ENCODE measurements around the gene HECTD1.
"Not testable (repeated sequence)": the region's sequence is repeated elsewhere in the genome, so short reads cannot be mapped to it uniquely, and the experiment has no call there.

HECTD1 gene

DNA sequence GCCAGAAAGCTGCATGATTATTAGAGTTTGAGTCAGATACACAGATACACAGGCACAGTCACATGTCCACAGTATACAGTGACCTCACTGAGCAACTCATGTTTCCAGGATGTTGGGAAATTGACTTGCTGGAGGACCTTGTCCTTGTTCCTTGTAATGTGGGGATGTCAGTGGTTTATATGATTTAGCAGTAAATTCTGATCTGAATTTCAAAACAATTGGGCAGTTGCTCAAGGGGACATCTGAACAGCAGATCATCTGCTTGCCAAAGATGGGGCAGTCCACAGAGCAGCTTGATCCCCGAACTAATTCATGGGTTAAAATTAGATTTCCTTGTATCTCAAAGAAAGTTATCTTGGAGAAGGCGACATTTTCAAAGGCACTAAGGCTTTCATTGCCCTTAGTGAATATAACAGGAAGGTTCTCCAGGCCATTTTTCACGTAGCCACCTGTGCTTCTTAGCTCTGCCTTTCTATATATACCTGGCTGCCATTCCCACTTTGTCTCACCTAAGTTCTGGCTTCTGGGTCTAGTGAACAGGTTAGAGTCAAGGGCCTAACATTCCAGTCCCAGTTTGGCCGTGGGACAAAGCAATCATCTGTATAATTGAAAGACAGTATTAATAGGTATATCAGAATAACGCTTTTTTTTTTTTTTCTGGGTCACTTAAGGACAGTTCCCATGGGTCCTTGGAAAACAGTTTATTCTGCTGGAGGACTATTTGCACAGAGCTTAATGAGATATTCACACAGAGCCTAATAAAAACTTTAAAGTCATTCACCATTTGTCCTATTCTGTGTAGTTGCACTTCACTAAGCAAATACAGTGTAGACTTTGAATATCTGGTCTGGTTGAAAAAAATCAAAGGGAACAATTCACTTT lies 116.5 kb downstream of the HECTD1 start:
- peak in 1 of 2 donors; percentile 57 for DNase-seq

DNA sequence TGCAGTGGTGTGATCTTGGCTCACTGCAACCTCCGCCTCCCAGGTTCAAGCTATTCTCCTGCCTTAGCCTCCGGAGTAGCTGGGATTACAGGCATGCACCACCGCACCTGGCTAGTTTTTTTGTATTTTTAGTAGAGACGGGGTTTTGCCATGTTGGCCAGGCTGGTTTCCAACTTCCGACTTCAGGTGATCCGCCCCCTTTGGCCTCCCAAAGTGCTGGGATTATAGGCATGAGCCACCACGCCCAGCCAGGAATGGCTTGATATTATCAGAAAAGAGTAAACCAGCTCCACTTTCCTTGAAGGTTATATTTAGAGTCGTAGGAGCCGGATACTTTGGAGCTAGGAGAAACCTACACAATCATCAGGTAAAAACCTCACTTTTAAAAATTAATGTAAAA lies 121.1 kb downstream of the HECTD1 start:
- DNase-seq: not testable (repeated sequence)

DNA sequence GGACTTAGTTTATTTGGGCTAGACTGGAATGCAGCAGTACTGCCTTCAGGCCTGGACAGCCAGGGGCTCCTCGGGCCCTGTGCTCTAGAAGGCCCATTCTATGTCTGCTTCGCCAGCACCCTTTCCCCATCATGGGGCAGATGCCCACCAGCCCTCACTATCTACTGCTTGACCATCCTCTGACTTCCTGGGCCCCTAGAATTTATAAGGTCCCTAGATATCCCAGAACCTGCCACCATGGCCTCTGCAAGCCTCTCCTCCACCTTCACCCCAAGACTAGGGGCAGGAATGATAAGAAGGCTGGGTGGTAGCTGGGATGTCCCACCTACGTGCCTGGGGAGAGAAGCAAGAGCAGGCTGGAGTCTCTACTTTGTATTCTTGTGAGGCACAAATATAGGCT lies 122.6 kb downstream of the HECTD1 start:
- DNase-seq: no peak

DNA sequence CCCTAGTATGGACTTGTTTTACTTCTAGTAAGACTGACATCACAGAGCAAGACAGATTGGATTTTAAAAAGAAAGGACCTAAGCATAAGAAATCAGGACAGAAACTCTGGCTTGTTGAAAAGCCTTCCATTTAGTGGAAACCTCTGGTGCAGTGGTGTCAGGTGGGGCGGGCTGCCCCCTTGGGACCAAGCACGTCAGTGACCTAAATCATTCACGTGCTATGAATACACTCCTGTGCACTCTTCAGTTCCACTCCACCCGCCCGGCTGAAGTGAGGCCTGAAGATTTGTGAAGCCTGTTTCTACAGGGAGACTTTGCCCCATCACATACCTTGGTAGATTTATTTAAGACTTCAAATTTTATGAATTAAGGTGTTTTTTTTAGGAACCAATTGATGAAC lies 123.2 kb downstream of the HECTD1 start:
- DNase-seq: peak in 1 of 2 donors; percentile 6

DNA sequence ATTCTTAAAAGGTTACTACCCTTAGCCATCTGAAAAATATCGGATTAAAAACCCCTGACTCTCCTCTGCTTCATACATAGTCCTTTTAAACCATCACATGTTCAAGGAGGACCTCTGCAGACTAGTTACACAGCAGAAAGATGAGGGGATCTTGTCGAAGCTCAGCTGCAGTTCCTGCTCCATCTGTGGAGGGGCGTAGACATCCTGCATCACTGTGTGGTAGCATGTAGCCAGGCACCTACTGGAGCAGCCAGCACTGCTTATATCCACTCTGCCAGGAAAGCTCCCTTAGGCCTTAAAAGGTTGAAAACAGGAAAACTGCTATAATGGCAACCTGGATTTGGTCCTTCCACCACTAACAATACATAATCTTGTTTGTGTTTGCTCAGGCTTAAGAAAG lies 123.8 kb downstream of the HECTD1 start:
- no peak for DNase-seq

DNA sequence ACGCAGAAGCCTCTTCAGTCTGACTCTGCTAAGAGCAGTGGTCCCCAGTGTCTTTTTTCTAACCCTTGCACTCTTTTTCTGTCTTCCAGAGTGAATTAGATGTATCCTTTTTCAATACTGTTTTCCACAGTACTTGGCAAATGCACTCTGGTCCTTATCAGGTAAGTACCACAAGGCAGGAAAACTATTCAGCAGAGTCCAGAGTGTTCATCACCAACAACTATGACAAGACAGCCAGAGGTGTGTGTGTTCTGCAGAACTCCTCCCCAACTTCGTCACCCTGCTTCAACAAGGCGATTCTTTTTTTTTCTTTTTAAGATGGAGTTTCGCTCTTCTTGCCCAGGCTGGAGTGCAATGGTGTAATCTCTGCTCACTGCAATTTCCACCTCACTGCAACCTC lies 127.1 kb downstream of the HECTD1 start:
- DNase-seq: no peak

DNA sequence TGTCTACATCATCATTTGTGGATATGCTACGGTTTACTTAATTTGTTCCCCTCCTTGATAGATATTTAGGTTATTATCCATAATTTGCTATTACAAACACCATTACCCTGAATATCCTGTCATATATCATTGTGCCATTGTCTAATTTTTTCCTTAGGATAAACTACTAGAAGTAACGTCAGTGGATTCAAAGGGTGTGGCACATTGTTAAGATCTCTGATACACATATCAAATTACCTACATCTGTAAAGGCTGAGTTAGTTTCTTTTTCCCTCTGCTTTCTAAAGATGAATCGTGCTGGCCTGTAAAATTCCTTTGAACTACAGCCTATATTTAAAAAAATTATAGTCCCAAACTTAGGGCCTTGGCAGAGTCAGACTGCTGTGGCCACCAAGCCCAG lies 127.5 kb downstream of the HECTD1 start:
- no peak for DNase-seq

DNA sequence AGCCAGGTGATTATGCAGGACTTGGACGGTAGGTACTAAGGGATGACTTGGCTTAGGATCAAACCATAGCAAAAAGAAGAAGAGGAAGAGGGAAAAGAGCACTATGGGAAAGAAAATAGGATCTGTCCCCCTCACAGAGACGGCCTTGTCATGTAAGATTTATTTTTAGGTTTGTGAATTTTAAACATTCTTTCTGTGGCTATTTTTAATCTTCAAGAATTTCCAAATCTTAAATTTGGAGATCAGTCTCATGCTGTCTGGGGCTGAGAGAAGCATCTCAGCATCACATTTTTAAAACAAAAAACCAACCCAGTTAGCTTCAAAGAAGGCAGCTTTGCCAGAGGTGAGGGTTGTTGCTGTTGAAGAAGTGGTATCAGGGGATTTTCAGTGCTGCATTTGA lies 128.8 kb downstream of the HECTD1 start:
- DNase-seq: no peak

DNA sequence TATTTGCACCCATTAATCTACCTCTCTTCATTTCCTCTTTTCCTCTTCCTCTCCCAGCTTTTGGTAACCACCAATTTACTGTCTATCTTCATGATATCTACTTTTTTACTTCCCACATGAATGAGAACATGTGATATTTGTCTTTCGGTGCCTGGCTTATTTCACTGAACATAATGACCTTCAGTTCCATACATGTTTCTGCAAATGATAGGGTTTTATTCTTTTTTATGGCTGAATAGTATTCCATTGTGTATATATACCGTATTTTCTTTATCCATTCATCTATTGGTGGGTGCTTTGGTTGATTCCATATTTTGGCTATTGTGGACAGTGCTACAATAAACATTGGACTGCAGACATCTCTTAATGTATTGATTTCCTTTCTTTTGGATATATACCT lies 132.4 kb downstream of the HECTD1 start:
- no peak for DNase-seq

DNA sequence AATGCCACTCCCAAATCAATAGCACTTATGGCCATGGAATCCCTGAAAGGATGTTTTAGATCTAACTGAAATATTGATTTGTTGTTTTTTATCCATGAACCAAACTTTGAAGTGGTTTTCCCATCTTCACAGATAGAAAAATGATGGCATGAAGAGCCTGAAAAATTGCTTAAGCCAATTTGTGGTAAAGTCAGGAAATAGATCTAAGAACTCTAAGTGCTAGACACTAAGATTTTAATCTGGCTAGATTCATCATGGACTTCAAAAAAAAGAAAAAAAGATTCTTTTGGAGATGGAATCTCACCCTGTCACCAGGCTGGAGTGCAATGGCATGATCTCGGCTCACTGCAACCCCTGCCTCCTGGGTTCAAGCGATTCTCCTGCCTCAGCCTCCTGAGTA lies 136.4 kb downstream of the HECTD1 start:
- no peak for DNase-seq

DNA sequence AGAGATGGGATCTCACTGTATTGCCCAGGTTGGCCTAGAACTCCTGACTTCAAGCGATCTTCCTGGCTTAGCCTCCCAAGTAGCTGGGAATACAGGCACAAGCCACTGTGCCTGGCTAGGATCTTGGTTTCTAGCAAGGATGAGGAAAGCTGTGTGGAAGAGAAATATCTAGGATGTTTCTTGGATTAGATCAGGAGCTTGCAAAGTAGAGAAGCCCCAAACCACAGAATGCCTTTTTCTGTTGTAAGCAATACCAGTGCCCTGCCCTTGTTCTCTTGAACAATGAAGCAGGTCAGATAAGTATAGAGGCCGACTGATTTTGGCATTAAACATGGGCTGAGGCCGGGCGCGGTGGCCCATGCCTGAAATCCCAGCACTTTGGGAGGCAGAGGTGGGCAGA lies 137.2 kb downstream of the HECTD1 start:
- no peak for DNase-seq

DNA sequence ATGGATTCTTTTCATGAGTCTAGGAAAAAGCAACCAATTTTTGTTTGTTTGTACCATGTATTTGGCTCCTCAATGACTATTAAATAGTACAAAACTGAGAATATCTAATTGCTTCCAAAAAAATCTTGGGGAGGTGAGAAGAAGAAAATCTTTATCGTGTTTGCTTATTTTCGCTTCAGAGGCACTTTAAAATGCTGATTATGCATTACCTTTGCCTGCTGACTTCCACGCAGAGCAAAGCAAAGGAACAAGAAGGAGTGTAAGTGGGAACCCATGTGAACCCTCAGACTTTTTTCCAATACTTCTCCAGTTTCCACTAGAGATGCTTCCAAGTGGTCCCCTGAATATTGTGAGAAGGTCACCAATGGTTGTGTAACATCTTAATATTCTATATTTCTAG lies 138.2 kb downstream of the HECTD1 start:
- DNase-seq: no peak

DNA sequence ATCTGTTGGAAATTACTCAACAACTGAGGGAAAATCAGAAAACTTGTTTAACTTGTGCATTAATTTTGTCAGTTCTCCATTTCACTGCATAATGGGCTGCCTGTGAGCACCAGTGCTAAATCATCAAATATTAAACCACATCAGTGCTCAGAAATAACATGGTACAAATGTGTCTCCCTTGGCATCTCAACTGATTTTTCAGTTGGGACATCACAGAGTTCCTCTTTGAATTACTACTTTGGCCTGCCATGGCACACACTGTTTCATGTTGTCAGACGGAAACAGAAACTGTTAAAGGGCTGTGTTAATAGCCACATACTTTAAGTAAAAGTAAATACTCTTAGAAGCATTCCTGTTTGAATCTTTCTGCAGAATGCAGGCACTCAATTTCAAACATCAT lies 139.4 kb downstream of the HECTD1 start:
- DNase-seq: no peak

DNA sequence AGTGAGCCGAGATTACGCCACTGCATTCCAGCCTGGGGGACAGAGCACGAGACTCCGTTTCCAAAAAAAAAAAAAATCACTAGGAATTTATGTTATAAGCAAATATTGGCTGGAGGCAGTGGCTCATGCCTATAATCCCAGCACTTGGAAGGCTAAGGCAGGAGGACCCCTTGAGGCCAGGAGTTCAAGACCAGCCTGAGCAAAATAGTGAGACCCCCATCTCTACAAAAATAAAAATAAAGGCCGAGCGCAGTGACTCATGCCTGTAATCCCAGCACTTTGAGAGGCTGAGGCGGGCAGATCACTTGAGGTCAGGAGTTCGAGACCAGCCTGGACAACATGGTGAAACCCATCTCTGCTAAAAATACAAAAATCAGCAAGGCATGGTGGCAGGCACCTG lies 144.7 kb downstream of the HECTD1 start:
- not testable (repeated sequence) for DNase-seq

DNA sequence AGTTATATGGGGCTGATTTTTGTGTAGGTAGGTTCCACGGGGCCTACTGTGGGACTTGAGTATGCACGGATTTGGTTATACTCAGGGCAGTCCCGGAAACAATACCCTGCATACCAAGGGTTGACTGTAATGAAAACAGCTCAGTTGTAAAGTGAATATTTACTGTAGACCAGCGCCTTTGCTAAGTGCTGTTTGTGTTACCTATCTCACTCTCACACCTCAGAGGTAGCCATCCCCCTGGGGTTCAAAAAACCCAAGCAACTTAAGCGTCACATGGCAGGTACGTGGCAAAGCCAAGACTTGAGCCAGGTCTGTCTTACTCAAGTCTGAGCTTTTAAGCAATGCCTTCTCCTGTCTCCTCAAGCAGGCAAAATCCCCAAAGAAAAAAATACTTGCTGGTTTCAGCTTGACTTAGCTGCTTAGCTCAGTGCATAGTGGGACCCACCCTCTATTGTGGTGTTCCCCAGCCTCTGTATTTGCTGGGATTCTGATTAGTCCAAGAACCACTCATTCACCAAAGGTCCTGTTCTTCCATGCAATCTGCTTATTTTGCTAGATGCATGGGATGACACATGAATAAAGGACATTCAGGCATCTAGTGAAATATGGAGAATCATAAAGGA lies 147.2 kb downstream of the HECTD1 start:
- no peak for DNase-seq

DNA sequence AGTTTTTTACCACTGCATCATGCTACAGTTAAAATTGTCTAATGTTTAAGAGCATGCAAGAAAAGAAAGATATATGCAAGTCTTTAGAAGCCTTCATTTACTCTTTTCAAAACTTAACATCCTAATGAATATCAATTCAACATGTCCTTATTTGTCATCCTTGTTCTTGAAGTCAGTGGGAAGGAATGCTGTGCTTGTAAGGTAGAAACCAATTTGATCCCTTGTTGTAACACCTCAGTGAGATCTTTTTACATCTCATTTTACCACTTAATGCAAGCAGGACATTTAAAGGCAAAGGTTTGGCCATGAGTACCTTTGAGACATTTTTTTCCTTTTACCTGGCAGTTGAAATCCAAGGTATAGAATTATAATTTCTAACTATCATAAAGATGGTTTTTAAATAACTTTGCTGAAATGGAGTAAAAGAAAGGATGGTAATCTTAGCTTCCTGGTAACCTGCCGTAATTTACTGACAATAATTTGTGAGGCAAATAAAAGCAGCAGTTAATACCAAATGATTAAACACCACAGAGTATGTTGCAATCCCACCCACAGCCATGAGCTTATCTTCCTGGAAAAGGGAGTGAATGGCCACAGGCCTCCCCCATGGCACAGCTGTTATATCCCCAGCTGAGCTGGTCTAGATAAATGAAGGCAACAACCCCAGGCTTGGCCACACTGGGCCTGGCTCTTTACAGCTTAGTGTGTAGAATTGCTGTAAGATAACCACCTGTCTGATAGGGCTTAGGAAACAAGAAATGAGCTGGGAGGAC lies 148.3 kb downstream of the HECTD1 start:
- DNase-seq: no peak

DNA sequence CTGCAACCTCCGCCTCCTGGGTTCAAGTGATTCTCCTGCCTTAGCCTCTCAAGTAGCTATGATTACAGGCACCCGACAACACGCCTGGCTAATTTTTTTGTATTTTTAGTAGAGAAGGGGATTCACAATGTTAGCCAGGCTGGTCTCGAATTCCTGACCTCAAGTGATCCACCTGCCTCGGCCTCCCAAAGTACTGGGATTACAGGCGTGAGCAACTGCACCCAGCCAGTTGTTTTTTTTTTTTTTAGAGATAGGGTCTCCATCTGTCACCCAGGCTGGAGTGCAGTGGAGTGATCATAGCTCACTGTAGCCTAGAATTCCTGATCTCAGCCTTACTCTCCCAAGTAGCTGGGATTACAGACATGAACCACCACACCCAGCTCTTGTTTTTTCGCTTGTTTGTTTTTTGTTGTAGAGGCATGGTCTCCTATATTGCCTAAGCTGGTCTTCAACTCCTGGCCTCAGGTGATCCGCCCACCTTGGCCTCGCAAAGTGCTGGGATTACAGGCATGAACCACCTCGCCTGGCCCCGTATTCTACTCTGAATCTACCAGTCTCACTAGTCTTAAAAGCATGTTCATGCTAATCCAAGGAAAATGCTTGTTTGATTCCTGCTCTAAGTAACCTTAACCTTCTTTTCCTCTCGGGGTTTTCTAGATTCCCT lies 149.8 kb downstream of the HECTD1 start:
- no peak for DNase-seq

DNA sequence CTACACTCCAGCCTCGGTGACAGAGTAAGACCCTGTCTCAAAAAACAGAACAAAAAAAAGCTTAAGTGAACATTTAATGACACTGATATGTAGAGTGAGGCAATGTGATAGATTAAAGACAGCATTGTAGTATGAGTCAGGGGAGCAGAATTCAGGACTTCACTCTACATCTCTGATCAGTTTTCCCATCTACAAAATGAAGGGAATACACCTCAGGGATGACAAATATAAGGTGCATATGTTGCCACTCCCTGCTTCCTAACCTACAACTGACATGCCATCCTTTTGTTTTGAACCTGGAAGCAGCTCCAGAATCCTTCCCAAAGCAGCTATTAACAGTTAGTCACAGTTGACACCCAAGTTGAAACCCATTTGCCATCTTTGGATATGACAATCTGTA lies 150.6 kb downstream of the HECTD1 start:
- no peak for DNase-seq

DNA sequence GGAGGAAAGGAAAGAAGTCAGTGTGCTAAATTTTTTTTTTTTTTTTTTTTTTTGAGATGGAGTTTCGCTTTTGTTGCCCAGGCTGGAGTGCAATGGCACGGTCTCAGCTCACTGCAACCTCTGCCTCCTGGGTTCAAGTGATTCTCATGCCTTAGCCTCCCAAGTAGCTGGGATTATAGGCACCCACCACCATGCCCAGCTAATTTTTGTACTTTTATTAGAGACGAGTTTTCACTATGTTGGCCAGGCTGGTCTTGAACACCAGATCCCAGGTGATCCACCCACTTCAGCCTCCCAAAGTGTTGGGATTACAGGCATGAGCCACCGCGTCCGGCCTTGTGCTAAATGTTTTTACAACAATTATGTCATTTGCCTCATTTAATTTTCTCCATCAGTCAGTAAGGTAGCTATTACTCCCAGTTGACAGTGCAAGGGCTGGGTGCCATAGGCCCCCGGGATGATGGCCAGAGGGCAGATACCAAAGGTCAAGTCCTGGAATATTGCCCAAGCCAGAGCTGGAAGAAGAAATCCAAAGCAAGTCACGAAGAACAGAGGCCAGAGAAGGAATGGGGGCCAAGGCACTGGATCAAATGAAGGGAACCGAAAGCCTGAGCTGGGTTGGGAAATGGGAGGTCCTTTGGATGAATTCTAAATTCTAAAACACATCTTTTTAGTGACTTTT lies 154.5 kb downstream of the HECTD1 start:
- DNase-seq: not testable (repeated sequence)

DNA sequence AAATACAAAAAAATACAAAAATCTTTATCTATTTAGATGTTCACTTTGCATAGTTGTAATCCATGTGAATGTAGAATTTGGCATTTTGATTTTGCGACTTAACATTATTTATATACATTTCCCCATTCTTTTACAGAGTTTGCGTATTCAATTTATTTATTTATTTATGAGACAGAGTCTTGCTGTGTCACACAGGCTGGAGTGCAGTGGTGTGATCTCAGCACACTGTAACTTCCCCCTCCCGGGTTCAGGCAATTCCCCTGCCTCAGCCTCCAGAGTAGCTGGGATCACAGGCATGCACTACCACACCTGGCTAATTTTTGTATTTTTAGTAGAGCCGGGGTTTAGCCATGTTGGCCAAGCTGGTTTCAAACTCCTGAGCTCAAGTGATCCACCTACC lies 156.1 kb downstream of the HECTD1 start:
- no peak for DNase-seq

DNA sequence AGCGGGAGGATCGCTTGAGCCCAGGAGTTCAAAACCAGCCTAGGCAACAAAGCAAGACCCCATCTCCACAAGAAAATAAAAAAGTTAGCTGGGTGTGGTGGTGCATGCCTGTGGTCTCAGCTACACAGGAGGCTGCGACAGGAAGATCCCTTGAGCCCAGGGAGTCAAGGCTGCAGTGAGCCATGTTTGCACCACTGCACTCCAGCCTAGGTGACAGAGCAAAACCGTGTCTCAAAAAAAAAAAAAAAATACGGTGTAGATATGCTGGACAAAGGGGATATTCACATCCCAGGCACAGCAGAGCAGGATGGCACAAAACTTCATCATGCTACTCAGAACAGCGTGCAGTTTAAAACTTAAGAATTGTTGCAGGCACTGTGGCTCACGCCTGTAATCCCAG lies 156.6 kb downstream of the HECTD1 start:
- DNase-seq: no peak

Data from CD4-positive, alpha-beta T cell treated with Interleukin-1 beta for 1 hour (primary cell).